Esophagus squamous epithelium (tissue), 4 donors: ENCODE data around the gene GRID2.

Source experiments
- CTCF ChIP-seq, 6 experiments: fragments of 450-650 bp in 4 of 6; fragments of 200-600 bp in 2 of 6; sonication (generic) in 2 of 6; IDR thresholded peaks; one replicate each; pipeline ENCODE4 v1.5.1; 2016 to 2019; ENCODE audit warnings: antibody characterized with exemption in 6 of 6, mild to moderate bottlenecking in 4 of 6, moderate library complexity in 4 of 6
- POLR2A ChIP-seq, 4 donors: fragments of 450-650 bp; IDR thresholded peaks; one replicate each; pipeline ENCODE4 v1.6.1; 2017; ENCODE audit warnings: antibody characterized with exemption in 4 of 4, mild to moderate bottlenecking in 4 of 4, moderate library complexity in 3 of 4

- TF ChIP-seq CTCF (IDR thresholded peaks at IDR 0.05) (no peak), POLR2A (IDR thresholded peaks at IDR 0.05) (no peak)
These were observed 225.7 kb downstream of the GRID2 start for GRCh38 chr4:92529510-92529909.
